ENCODE data around the gene TTC34.
"Not testable (repeated sequence)": the region's sequence is repeated elsewhere in the genome, so short reads cannot be mapped to it uniquely, and the experiment has no call there.

TTC34 gene

DNA sequence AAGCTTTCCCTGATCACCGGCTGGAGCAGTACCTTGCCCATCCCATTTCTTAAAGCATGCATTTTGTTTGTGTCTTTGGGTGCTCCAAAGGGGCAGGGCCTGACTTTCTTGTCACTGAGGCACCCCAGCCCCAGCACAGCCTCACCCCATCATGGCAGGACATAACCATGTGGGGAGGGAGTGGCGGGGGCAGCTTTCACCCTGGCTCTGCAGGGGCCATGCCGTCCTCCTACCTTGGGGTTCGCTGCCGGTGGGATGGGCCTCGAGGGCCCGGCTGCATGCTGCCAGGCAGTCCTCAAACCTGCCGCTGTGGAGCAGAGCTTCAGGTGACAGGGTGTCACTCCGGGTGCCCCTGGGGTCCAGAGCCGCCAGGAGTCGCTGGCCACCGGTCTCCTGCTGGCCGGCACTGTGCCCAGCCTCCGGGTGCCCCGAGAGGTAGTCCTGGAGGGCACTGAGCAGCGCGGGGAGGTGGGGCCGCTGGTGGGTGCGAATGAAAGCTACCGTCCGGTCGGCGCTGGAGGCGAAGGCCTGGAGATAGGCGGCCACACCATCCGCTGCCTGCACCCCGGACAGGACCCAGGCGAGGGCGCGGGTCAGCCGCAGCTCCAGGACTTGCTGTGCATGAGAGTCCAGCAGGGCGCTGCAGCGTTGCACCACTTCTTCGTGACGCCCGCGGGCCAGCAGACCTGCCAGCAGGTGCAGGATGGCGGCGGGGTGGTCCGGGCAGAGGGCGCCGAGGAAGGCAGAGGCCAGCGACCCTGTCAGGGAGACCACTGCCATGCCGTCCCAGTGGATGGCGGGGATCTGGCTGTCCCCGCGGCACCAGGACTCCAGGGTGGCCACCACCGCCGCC lies 1.5 kb downstream of the TTC34 start:
- Histone ChIP-seq H3K36me3 (ENCODE audit: control insufficient read depth in 1 of 2, insufficient read depth in 2 of 2, low read depth in 1 of 2, low read length in 2 of 2) (no peaks in the 10 kb centered on the region), H3K4me3 (ENCODE audit: insufficient read depth in 1 of 2, low read depth in 1 of 2, low read length in 2 of 2) (no peak overlapping the region), H3K4ac (ENCODE audit: low read depth in 1 of 2, low read length in 2 of 2) (no peak overlapping the region), H2BK5ac (ENCODE audit: low read depth, low read length, poor library complexity, severe bottlenecking) (no peak overlapping the region), H3K79me1 (replicated peaks; ENCODE audit: low read length, poor library complexity, severe bottlenecking) (no peaks in the 10 kb centered on the region), H2BK120ac (ENCODE audit: low read depth, low read length) (no peak overlapping the region), H2AK5ac (ENCODE audit: low read length, severe bottlenecking) (no peak overlapping the region), H2BK12ac (ENCODE audit: low read length in 2 of 2) (no peak overlapping the region), H3K4me1 (ENCODE audit: control insufficient read depth, insufficient read depth, low read depth, low read length) (no peaks in the 10 kb centered on the region), H3K23ac (ENCODE audit: low read length in 2 of 2) (no peak overlapping the region), H4K8ac (ENCODE audit: low read length) (no peak overlapping the region), H3K14ac (ENCODE audit: low read length in 2 of 2) (no peak overlapping the region), H3K9ac (ENCODE audit: low read length) (no peak overlapping the region), H3K9me3 (ENCODE audit: control insufficient read depth, low read length) (peaks cover 3% of the 10 kb centered on the region), H2BK15ac (ENCODE audit: low read depth, poor library complexity, severe bottlenecking) (no peak overlapping the region), H4K91ac (ENCODE audit: low read length) (no peak overlapping the region), H3K27me3 (ENCODE audit: control insufficient read depth in 1 of 2, insufficient read depth in 1 of 2, low read length in 2 of 2) (peaks cover 0 to 6% of the 10 kb centered on the region in 2 experiments), H2AFZ (ENCODE audit: low read depth, low read length) (no peak overlapping the region), H3K27ac (ENCODE audit: low read length, poor library complexity, severe bottlenecking) (no peak overlapping the region), H3K4me2 (ENCODE audit: low read length, poor library complexity, severe bottlenecking) (no peak overlapping the region), H3K18ac (ENCODE audit: low read depth in 1 of 2, low read length in 2 of 2) (no peak overlapping the region)
- WGBS: 92% methylated on average over 48 of the region's 49 CpGs
- no peak for DNase-seq

DNA sequence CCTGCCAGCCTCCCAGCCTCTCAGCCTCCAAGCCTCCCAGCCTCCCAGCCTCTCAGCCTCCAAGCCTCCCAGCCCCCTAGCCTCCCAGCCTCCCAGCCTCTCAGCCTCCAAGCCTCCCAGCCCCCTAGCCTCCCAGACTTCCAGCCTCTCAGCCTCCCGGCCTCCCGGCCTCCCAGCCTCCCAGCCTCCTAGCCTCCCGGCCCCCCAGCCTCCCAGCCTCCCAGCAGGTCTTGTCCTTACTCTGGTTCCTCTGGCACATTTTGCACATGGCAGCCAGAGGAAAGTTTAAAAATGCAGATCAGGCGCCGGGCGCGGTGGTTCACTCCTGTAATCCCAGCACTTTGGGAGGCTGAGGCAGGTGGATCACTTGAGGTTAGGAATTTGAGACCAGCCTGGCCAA lies 2.5 kb downstream of the TTC34 start:
- H4K8ac ChIP-seq (ENCODE audit: low read length); H3K23ac ChIP-seq (ENCODE audit: low read length in 2 of 2); H2BK120ac ChIP-seq (ENCODE audit: low read depth, low read length); H2AK5ac ChIP-seq (ENCODE audit: low read length, severe bottlenecking); H3K27me3 ChIP-seq (ENCODE audit: control insufficient read depth in 1 of 2, insufficient read depth in 1 of 2, low read length in 2 of 2); DNase-seq; H3K18ac ChIP-seq (ENCODE audit: low read depth in 1 of 2, low read length in 2 of 2); H3K79me1 ChIP-seq (replicated peaks; ENCODE audit: low read length, poor library complexity, severe bottlenecking); H2AFZ ChIP-seq (ENCODE audit: low read depth, low read length); H3K4me1 ChIP-seq (ENCODE audit: control insufficient read depth, insufficient read depth, low read depth, low read length); H2BK15ac ChIP-seq (ENCODE audit: low read depth, poor library complexity, severe bottlenecking); H4K91ac ChIP-seq (ENCODE audit: low read length); H3K9ac ChIP-seq (ENCODE audit: low read length); H3K4ac ChIP-seq (ENCODE audit: low read depth in 1 of 2, low read length in 2 of 2); H3K27ac ChIP-seq (ENCODE audit: low read length, poor library complexity, severe bottlenecking); H2BK12ac ChIP-seq (ENCODE audit: low read length in 2 of 2); H3K4me3 ChIP-seq (ENCODE audit: insufficient read depth in 1 of 2, low read depth in 1 of 2, low read length in 2 of 2); H2BK5ac ChIP-seq (ENCODE audit: low read depth, low read length, poor library complexity, severe bottlenecking); H3K36me3 ChIP-seq (ENCODE audit: control insufficient read depth in 1 of 2, insufficient read depth in 2 of 2, low read depth in 1 of 2, low read length in 2 of 2); H3K9me3 ChIP-seq (ENCODE audit: control insufficient read depth, low read length); H3K4me2 ChIP-seq (ENCODE audit: low read length, poor library complexity, severe bottlenecking); H3K14ac ChIP-seq (ENCODE audit: low read length in 2 of 2): not testable (repeated sequence)
- 88% methylated on average over 3 of the region's 7 CpGs for WGBS

DNA sequence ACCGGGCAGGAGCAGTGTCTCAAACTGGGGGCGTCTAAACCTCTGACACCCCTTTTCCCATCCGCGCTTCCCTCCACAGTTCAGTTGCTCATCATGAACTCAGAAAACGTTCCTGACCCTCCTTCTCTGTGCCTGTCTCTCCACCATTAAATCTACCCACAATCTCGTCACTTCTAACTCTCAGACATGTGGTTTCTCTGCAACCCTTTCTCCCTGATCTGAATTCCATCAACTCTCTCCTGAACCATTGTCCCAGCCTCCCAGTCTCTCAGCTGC lies 3.8 kb downstream of the TTC34 start:
- Histone ChIP-seq H3K79me1 (replicated peaks; ENCODE audit: low read length, poor library complexity, severe bottlenecking) (no peaks in the 10 kb centered on the region), H2BK5ac (ENCODE audit: low read depth, low read length, poor library complexity, severe bottlenecking) (no peak overlapping the region), H3K14ac (ENCODE audit: low read length in 2 of 2) (no peak overlapping the region), H3K9me3 (ENCODE audit: control insufficient read depth, low read length) (peaks cover 15% of the 10 kb centered on the region), H2AK5ac (ENCODE audit: low read length, severe bottlenecking) (no peak overlapping the region), H3K23ac (ENCODE audit: low read length in 2 of 2) (no peak overlapping the region), H3K27ac (ENCODE audit: low read length, poor library complexity, severe bottlenecking) (no peak overlapping the region), H3K4ac (ENCODE audit: low read depth in 1 of 2, low read length in 2 of 2) (no peak overlapping the region), H3K27me3 (ENCODE audit: control insufficient read depth in 1 of 2, insufficient read depth in 1 of 2, low read length in 2 of 2) (no peaks in the 10 kb centered on the region), H2BK15ac (ENCODE audit: low read depth, poor library complexity, severe bottlenecking) (no peak overlapping the region), H2BK120ac (ENCODE audit: low read depth, low read length) (no peak overlapping the region), H3K4me2 (ENCODE audit: low read length, poor library complexity, severe bottlenecking) (no peak overlapping the region), H2BK12ac (ENCODE audit: low read length in 2 of 2) (no peak overlapping the region), H4K8ac (ENCODE audit: low read length) (no peak overlapping the region), H3K9ac (ENCODE audit: low read length) (no peak overlapping the region), H3K4me1 (ENCODE audit: control insufficient read depth, insufficient read depth, low read depth, low read length) (no peaks in the 10 kb centered on the region), H3K36me3 (ENCODE audit: control insufficient read depth in 1 of 2, insufficient read depth in 2 of 2, low read depth in 1 of 2, low read length in 2 of 2) (no peaks in the 10 kb centered on the region), H2AFZ (ENCODE audit: low read depth, low read length) (no peak overlapping the region), H4K91ac (ENCODE audit: low read length) (no peak overlapping the region), H3K4me3 (ENCODE audit: insufficient read depth in 1 of 2, low read depth in 1 of 2, low read length in 2 of 2) (no peak overlapping the region), H3K18ac (ENCODE audit: low read depth in 1 of 2, low read length in 2 of 2) (no peak overlapping the region)
- DNase-seq: no peak
- WGBS: 87% methylated on average over 6 of the region's 6 CpGs

DNA sequence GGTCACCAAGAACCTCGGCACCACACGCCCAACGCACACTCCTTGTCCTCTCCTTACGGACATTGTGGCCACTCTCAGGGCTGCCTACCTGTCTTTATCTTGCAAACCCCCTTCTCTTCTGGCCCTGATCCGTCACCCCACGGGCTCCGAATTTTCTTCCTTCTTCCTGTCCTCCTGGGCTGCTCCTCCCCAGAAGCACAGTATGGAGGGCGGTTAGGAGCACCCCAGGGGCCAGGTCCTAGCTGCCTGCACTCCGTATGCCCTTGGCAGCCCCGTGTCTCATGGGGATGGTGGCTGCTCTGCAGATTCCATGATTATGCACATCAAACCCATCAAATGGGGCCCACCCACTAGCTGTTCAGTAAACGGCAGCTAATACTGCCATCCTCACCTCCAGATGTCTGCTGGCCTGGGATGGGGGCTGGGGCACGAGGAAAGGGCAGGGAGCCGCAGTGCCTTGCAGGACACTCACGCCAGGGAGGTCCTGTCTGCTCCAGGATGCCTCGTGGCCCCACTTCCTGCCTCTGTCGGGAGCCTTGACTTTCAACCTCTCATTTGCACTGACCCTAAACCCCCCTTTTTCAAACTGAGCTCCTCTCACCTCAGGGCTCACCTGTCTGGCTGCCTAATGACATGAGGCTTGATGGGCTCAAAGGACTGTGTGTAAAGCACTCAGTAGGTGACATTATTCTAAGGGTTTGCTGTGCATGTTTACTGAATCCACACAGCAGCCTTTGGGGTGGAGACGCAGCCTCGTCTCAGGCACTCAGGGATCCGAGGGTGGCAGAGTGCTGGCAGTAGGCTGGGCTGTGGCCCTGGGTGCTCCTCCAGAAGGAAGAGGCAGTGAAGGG lies 4.4 kb downstream of the TTC34 start:
- no peak overlapping the region for H2BK120ac ChIP-seq (ENCODE audit: low read depth, low read length)
- H3K27me3 ChIP-seq (ENCODE audit: control insufficient read depth in 1 of 2, insufficient read depth in 1 of 2, low read length in 2 of 2): no peaks in the 10 kb centered on the region
- no peak overlapping the region for H2AK5ac ChIP-seq (ENCODE audit: low read length, severe bottlenecking)
- no peak overlapping the region for H3K4me3 ChIP-seq (ENCODE audit: insufficient read depth in 1 of 2, low read depth in 1 of 2, low read length in 2 of 2)
- H4K8ac ChIP-seq (ENCODE audit: low read length): no peak overlapping the region
- no peak overlapping the region for H3K23ac ChIP-seq (ENCODE audit: low read length in 2 of 2)
- H3K36me3 ChIP-seq (ENCODE audit: control insufficient read depth in 1 of 2, insufficient read depth in 2 of 2, low read depth in 1 of 2, low read length in 2 of 2): no peaks in the 10 kb centered on the region
- no peak overlapping the region for H2AFZ ChIP-seq (ENCODE audit: low read depth, low read length)
- no peaks in the 10 kb centered on the region for H3K4me1 ChIP-seq (ENCODE audit: control insufficient read depth, insufficient read depth, low read depth, low read length)
- no peak for DNase-seq
- 84% methylated on average over 17 of the region's 19 CpGs for WGBS
- H4K91ac ChIP-seq (ENCODE audit: low read length): no peak overlapping the region
- H3K9me3 ChIP-seq (ENCODE audit: control insufficient read depth, low read length): peaks cover 21% of the 10 kb centered on the region
- H3K79me1 ChIP-seq (replicated peaks; ENCODE audit: low read length, poor library complexity, severe bottlenecking): no peaks in the 10 kb centered on the region
- H3K14ac ChIP-seq (ENCODE audit: low read length in 2 of 2): no peak overlapping the region
- H3K9ac ChIP-seq (ENCODE audit: low read length): no peak overlapping the region
- no peak overlapping the region for H3K18ac ChIP-seq (ENCODE audit: low read depth in 1 of 2, low read length in 2 of 2)
- H2BK15ac ChIP-seq (ENCODE audit: low read depth, poor library complexity, severe bottlenecking): no peak overlapping the region
- no peak overlapping the region for H3K27ac ChIP-seq (ENCODE audit: low read length, poor library complexity, severe bottlenecking)
- H3K4me2 ChIP-seq (ENCODE audit: low read length, poor library complexity, severe bottlenecking): no peak overlapping the region
- H2BK12ac ChIP-seq (ENCODE audit: low read length in 2 of 2): no peak overlapping the region
- no peak overlapping the region for H3K4ac ChIP-seq (ENCODE audit: low read depth in 1 of 2, low read length in 2 of 2)
- no peak overlapping the region for H2BK5ac ChIP-seq (ENCODE audit: low read depth, low read length, poor library complexity, severe bottlenecking)

Measured in mesenchymal stem cell (in vitro differentiated cells and primary cell).